ENCODE results near the gene CRELD1. TPM values are rescaled to one million over a fixed set of nuclear protein-coding genes. Genes with fewer than 3 reads are reported as not detected.

CRELD1 gene
- total and polyA plus RNA-seq, 10 of the 15 experiments (the other 5 are each of a cell fraction or from before 2014, with no cell fraction given), result 1.3 to 15.9 (median 8.8) TPM

- TF ChIP-seq CUX1 (IDR thresholded peaks at IDR 0.05; ENCODE audit: insufficient replicate concordance, low read depth, low read length), result no peak
Measured at GRCh38 chr3:9945358-9945757, 11.7 kb downstream of the CRELD1 start (continued).

GRCh38 chr3:9946112-9947024, 12.7 kb downstream of the CRELD1 start:
- in situ Hi-C loops (cut with MboI), result no loop called here
- no peak for FAIRE-seq
- POLR2A ChIA-PET, result no interaction called here
- H3K4me2 ChIP-seq (ENCODE audit: control insufficient read depth, insufficient read depth), result no peak overlapping the region
- peaks cover 0 to 6% of the 10 kb centered on the region in 2 experiments; a peak in 2 of 4 replicates for H3K36me3 ChIP-seq (ENCODE audit: control insufficient read depth in 2 of 2, insufficient read depth in 2 of 2, low read length in 1 of 2)
- ATAC-seq, result no peak
- no peaks in the 10 kb centered on the region for H4K20me1 ChIP-seq (ENCODE audit: control insufficient read depth, insufficient read depth)
- no peak overlapping the region for H3K27ac ChIP-seq (ENCODE audit: control insufficient read depth, insufficient read depth)
- BruUV-seq (replicated peaks), result no TSS peak
- no peak overlapping the region for H2AFZ ChIP-seq (ENCODE audit: control insufficient read depth, low read depth, low read length)
- H3K4me3 ChIP-seq, result no peak overlapping the region
- RAD21 ChIA-PET (ENCODE audit: unreplicated experiment), result no interaction called here
- SMC1A ChIA-PET (ENCODE audit: uncharacterized antibody, unreplicated experiment), result no interaction called here
- no peak for DNase-seq (ENCODE audit: low read depth, low spot score)
- H3K9ac ChIP-seq (ENCODE audit: control insufficient read depth, insufficient read depth, low read length), result no peak overlapping the region
- H3K4me1 ChIP-seq (ENCODE audit: control insufficient read depth, insufficient read depth, low read length), result peaks cover 1% of the 10 kb centered on the region; the same call in 1 of the 2 replicates
- intact Hi-C loops (cut with micrococcal nuclease; ENCODE audit: unreplicated experiment), result no loop called here
- CTCF ChIA-PET, result no interaction called here
- WGBS (ENCODE audit: insufficient coverage, insufficient replicate concordance, low lambda C conversion rate, missing lambda C conversion rate), result 96% methylated on average over 69 of the region's 90 CpGs
- no peaks in the 10 kb centered on the region for H3K79me2 ChIP-seq (ENCODE audit: control insufficient read depth, insufficient read depth, low read length)
- no peaks in the 10 kb centered on the region for H3K9me3 ChIP-seq (replicated peaks; ENCODE audit: control insufficient read depth, insufficient read depth, low read length)
- no peaks in the 10 kb centered on the region for H3K27me3 ChIP-seq (replicated peaks in 1 of 2; ENCODE audit: control insufficient read depth in 2 of 2, insufficient read depth in 2 of 2, low read length in 1 of 2)
- no peak for TF ChIP-seq TCF3 (IDR thresholded peaks at IDR 0.05; ENCODE audit: borderline replicate concordance, insufficient read depth, low read depth, low read length)
- no peak for TF ChIP-seq MLLT1 (IDR thresholded peaks at IDR 0.05)
- TF ChIP-seq TBL1XR1 (IDR thresholded peaks at IDR 0.05; ENCODE audit: low read depth, low read length), result no peak
- TF ChIP-seq SPI1 (IDR thresholded peaks at IDR 0.05; ENCODE audit: borderline replicate concordance, insufficient read depth, low read depth, low read length), result no peak
- no peak for TF ChIP-seq BHLHE40 (IDR thresholded peaks at IDR 0.05; ENCODE audit: borderline replicate concordance in 1 of 2, low read depth in 2 of 2, low read length in 1 of 2)
- TF ChIP-seq NR2C1 (IDR thresholded peaks at IDR 0.05), result no peak
- no peak for TF ChIP-seq RBBP5 (conservative IDR thresholded peaks at IDR 0.05)
- TF ChIP-seq DPF2 (IDR thresholded peaks at IDR 0.05), result no peak
- TF ChIP-seq CHD1 (IDR thresholded peaks at IDR 0.05; ENCODE audit: low read depth, low read length), result no peak
- no peak for TF ChIP-seq SKIL (IDR thresholded peaks at IDR 0.05; ENCODE audit: low read depth, poor library complexity, severe bottlenecking)
